H1 (cell line): Measurements from ENCODE around the gene TSR3.

Experiments
- ATF3 ChIP-seq: IDR thresholded peaks from 2 replicates; pipeline ENCODE4 v1.6.1; 2011; ENCODE audit warnings: low read depth, mild to moderate bottlenecking, low read length; ENCODE audit not compliant: insufficient read depth
- CTCF ChIP-seq, 3 experiments: IDR thresholded peaks; 1 replicate in 2 of 3; 2 replicates in 1 of 3; pipeline versions ENCODE4 v1.5.1 to v1.6.1; 2011; ENCODE audit warnings: low read length in 3 of 3, mild to moderate bottlenecking in 3 of 3, inconsistent platforms in 2 of 3, low read depth in 1 of 3, moderate library complexity in 1 of 3; ENCODE audit not compliant: insufficient read depth in 1 of 3; ENCODE audit errors: control extremely low read depth in 1 of 3
- EP300 ChIP-seq, 2 experiments: IDR thresholded peaks; 1 replicate in 1 of 2; 2 replicates in 1 of 2; pipeline ENCODE4 v1.6.1; 2011 to 2012; ENCODE audit warnings: low read depth in 2 of 2, low read length in 2 of 2, mild to moderate bottlenecking in 2 of 2, borderline replicate concordance in 1 of 2, inconsistent platforms in 1 of 2, moderate library complexity in 1 of 2
- EZH2 ChIP-seq: fragments of 200-600 bp; sonication (generic); IDR thresholded peaks from 2 replicates; pipeline ENCODE4 v1.7.1; 2012; ENCODE audit warnings: low read depth, mild to moderate bottlenecking, moderate library complexity, low read length, inconsistent platforms; ENCODE audit not compliant: severe bottlenecking
- GABPA ChIP-seq: IDR thresholded peaks from 2 replicates; pipeline ENCODE4 v1.6.1; 2011; ENCODE audit warnings: mild to moderate bottlenecking, low read length, moderate library complexity, borderline replicate concordance; ENCODE audit not compliant: insufficient read depth
- KDM1A ChIP-seq: fragments of 200-600, 300-600 bp; sonication (generic); IDR thresholded peaks from 2 replicates; pipeline ENCODE4 v1.7.1; 2016; ENCODE audit warnings: mild to moderate bottlenecking, low read length, borderline replicate concordance
- MAFK ChIP-seq: IDR thresholded peaks from 2 replicates; pipeline ENCODE4 v1.6.1; 2012; ENCODE audit warnings: low read depth, mild to moderate bottlenecking, improper control_type of control experiment, low read length
- MAX ChIP-seq: IDR thresholded peaks from 2 replicates; pipeline ENCODE4 v1.6.1; 2012; ENCODE audit warnings: inconsistent platforms
- POLR2A ChIP-seq, 2 experiments: IDR thresholded peaks; 1 replicate in 1 of 2; 2 replicates in 1 of 2; pipeline ENCODE4 v1.6.1; 2011; ENCODE audit warnings: low read depth in 2 of 2, low read length in 2 of 2, mild to moderate bottlenecking in 2 of 2; ENCODE audit errors: control extremely low read depth in 1 of 2
- POLR2AphosphoS5 ChIP-seq: IDR thresholded peaks from 2 replicates; pipeline ENCODE4 v1.6.1; 2011; ENCODE audit warnings: low read depth, low read length
- SIN3A ChIP-seq, 2 experiments: IDR thresholded peaks in 1 of 2; conservative IDR thresholded peaks in 1 of 2; 2 replicates each; pipeline ENCODE4 v1.6.1; 2011 to 2012; ENCODE audit warnings: low read length in 2 of 2, improper control_type of control experiment in 1 of 2, low read depth in 1 of 2, mild to moderate bottlenecking in 1 of 2
- ZNF274 ChIP-seq: IDR thresholded peaks from 2 replicates; pipeline ENCODE4 v1.7.0; 2012; ENCODE audit warnings: low read length, borderline replicate concordance; ENCODE audit errors: extremely low read depth

- no peak for TF ChIP-seq MAX
- TF ChIP-seq POLR2A (IDR thresholded peaks at IDR 0.05; ENCODE audit: control extremely low read depth in 1 of 2, low read depth in 2 of 2, low read length in 2 of 2) = no peak
- no peak for TF ChIP-seq ZNF274
- TF ChIP-seq CTCF (IDR thresholded peaks at IDR 0.05; ENCODE audit: control extremely low read depth in 1 of 3, insufficient read depth in 1 of 3, low read depth in 1 of 3, low read length in 3 of 3) = no peak
- TF ChIP-seq GABPA = no peak
- TF ChIP-seq POLR2AphosphoS5 = no peak; the same call in 1 of the 2 replicates
- TF ChIP-seq SIN3A (conservative IDR thresholded peaks at IDR 0.05 in 1 of 2, IDR thresholded peaks at IDR 0.05 in 1 of 2; ENCODE audit: low read depth in 1 of 2, low read length in 2 of 2) = no peak
- no peak for TF ChIP-seq EZH2
- no peak for TF ChIP-seq KDM1A
- TF ChIP-seq MAFK = peak; percentile 88; the same call in 1 of the 2 replicates
- TF ChIP-seq EP300 (IDR thresholded peaks at IDR 0.05; ENCODE audit: borderline replicate concordance in 1 of 2, low read depth in 2 of 2, low read length in 2 of 2) = no peak
- TF ChIP-seq ATF3 = no peak
These were observed 27.2 kb upstream of the TSR3 start for GRCh38 chr16:1378804-1379303.
